ENCODE results near the gene TSKS.

TSKS gene

GRCh38 chr19:49701271-49701786 lies 61.8 kb downstream of the TSKS start:
- H3K9me3 ChIP-seq (ENCODE audit: control insufficient read depth, insufficient read depth, low read length): no peaks in the 10 kb centered on the region
- H3K36me3 ChIP-seq (ENCODE audit: control insufficient read depth, insufficient read depth, low read length): peaks cover 10% of the 10 kb centered on the region
- H3K9ac ChIP-seq (ENCODE audit: low read depth, low read length): no peak overlapping the region
- peak overlapping the region; percentile 13 for H3K4me3 ChIP-seq (ENCODE audit: low read depth, low read length)
- H3K27me3 ChIP-seq (ENCODE audit: control insufficient read depth, insufficient read depth, low read length): no peaks in the 10 kb centered on the region
- H3K4me1 ChIP-seq (ENCODE audit: control insufficient read depth, insufficient read depth, low read length): no peaks in the 10 kb centered on the region

GRCh38 chr19:49700563-49700962 lies 62.5 kb downstream of the TSKS start:
- Histone ChIP-seq H3K9ac (ENCODE audit: low read depth, low read length) (no peak overlapping the region), H3K9me3 (ENCODE audit: control insufficient read depth, insufficient read depth, low read length) (no peaks in the 10 kb centered on the region), H3K27me3 (ENCODE audit: control insufficient read depth, insufficient read depth, low read length) (no peaks in the 10 kb centered on the region), H3K4me1 (ENCODE audit: control insufficient read depth, insufficient read depth, low read length) (no peaks in the 10 kb centered on the region), H3K36me3 (ENCODE audit: control insufficient read depth, insufficient read depth, low read length) (peaks cover 4% of the 10 kb centered on the region), H3K4me3 (ENCODE audit: low read depth, low read length) (no peak overlapping the region)

GRCh38 chr19:49699364-49699763 lies 63.7 kb downstream of the TSKS start:
- Histone ChIP-seq H3K36me3 (ENCODE audit: control insufficient read depth, insufficient read depth, low read length) (peaks cover 3% of the 10 kb centered on the region), H3K4me3 (ENCODE audit: low read depth, low read length) (no peak overlapping the region), H3K4me1 (ENCODE audit: control insufficient read depth, insufficient read depth, low read length) (no peaks in the 10 kb centered on the region), H3K9me3 (ENCODE audit: control insufficient read depth, insufficient read depth, low read length) (no peaks in the 10 kb centered on the region), H3K9ac (ENCODE audit: low read depth, low read length) (no peak overlapping the region), H3K27me3 (ENCODE audit: control insufficient read depth, insufficient read depth, low read length) (no peaks in the 10 kb centered on the region)

GRCh38 chr19:49696865-49697264 lies 66.2 kb downstream of the TSKS start:
- Histone ChIP-seq H3K9ac (ENCODE audit: low read depth, low read length) (no peak overlapping the region), H3K9me3 (ENCODE audit: control insufficient read depth, insufficient read depth, low read length) (no peaks in the 10 kb centered on the region), H3K36me3 (ENCODE audit: control insufficient read depth, insufficient read depth, low read length) (peaks cover 9% of the 10 kb centered on the region), H3K4me3 (ENCODE audit: low read depth, low read length) (no peak overlapping the region), H3K27me3 (ENCODE audit: control insufficient read depth, insufficient read depth, low read length) (no peaks in the 10 kb centered on the region), H3K4me1 (ENCODE audit: control insufficient read depth, insufficient read depth, low read length) (no peaks in the 10 kb centered on the region)

GRCh38 chr19:49696115-49696514 lies 67.0 kb downstream of the TSKS start:
- Histone ChIP-seq H3K27me3 (ENCODE audit: control insufficient read depth, insufficient read depth, low read length) (no peaks in the 10 kb centered on the region), H3K4me3 (ENCODE audit: low read depth, low read length) (no peak overlapping the region), H3K9ac (ENCODE audit: low read depth, low read length) (no peak overlapping the region)

GRCh38 chr19:49692147-49692506 lies 71.0 kb downstream of the TSKS start:
- Histone ChIP-seq H3K4me1 (ENCODE audit: control insufficient read depth, insufficient read depth, low read length) (peaks cover 3% of the 10 kb centered on the region), H3K27me3 (ENCODE audit: control insufficient read depth, insufficient read depth, low read length) (no peaks in the 10 kb centered on the region), H3K36me3 (ENCODE audit: control insufficient read depth, insufficient read depth, low read length) (peaks cover 15% of the 10 kb centered on the region), H3K9ac (ENCODE audit: low read depth, low read length) (no peak overlapping the region), H3K9me3 (ENCODE audit: control insufficient read depth, insufficient read depth, low read length) (no peaks in the 10 kb centered on the region), H3K4me3 (ENCODE audit: low read depth, low read length) (peak overlapping the region; percentile 45)

More at GRCh38 chr19:49696115-49696514, 67.0 kb downstream of the TSKS start:
- Histone ChIP-seq H3K9me3 (ENCODE audit: control insufficient read depth, insufficient read depth, low read length) (no peaks in the 10 kb centered on the region), H3K4me1 (ENCODE audit: control insufficient read depth, insufficient read depth, low read length) (no peaks in the 10 kb centered on the region), H3K36me3 (ENCODE audit: control insufficient read depth, insufficient read depth, low read length) (peaks cover 9% of the 10 kb centered on the region)

- Histone ChIP-seq H3K9ac (ENCODE audit: low read depth, low read length) (no peak overlapping the region), H3K9me3 (ENCODE audit: control insufficient read depth, insufficient read depth, low read length) (no peaks in the 10 kb centered on the region), H3K4me3 (ENCODE audit: low read depth, low read length) (peak overlapping the region; percentile 65), H3K36me3 (ENCODE audit: control insufficient read depth, insufficient read depth, low read length) (peaks cover 18% of the 10 kb centered on the region), H3K4me1 (ENCODE audit: control insufficient read depth, insufficient read depth, low read length) (peaks cover 3% of the 10 kb centered on the region), H3K27me3 (ENCODE audit: control insufficient read depth, insufficient read depth, low read length) (no peaks in the 10 kb centered on the region)
These were observed 71.6 kb downstream of the TSKS start for GRCh38 chr19:49691243-49692146.

GRCh38 chr19:49690656-49691242 lies 72.4 kb downstream of the TSKS start, which contains the start of gene CPT1C:
CPT1C (plus strand) TSS chr19:49691116; CDS start chr19:49692253, 1,137 bp downstream.
- no peaks in the 10 kb centered on the region for H3K27me3 ChIP-seq (ENCODE audit: control insufficient read depth, insufficient read depth, low read length)
- H3K4me3 ChIP-seq (ENCODE audit: low read depth, low read length): peak within 1 kb of the TSS; percentile 65
- peak within 1 kb of the TSS; percentile 84 for H3K9ac ChIP-seq (ENCODE audit: low read depth, low read length)
- H3K9me3 ChIP-seq (ENCODE audit: control insufficient read depth, insufficient read depth, low read length): no peaks in the 10 kb centered on the region
- H3K36me3 ChIP-seq (ENCODE audit: control insufficient read depth, insufficient read depth, low read length): peaks cover 25% of the 10 kb centered on the region
- H3K4me1 ChIP-seq (ENCODE audit: control insufficient read depth, insufficient read depth, low read length): peaks cover 3% of the 10 kb centered on the region

- H3K4me1 ChIP-seq (ENCODE audit: control insufficient read depth, insufficient read depth, low read length): peaks cover 3% of the 10 kb centered on the region
- peak overlapping the region; percentile 84 for H3K9ac ChIP-seq (ENCODE audit: low read depth, low read length)
- H3K27me3 ChIP-seq (ENCODE audit: control insufficient read depth, insufficient read depth, low read length): no peaks in the 10 kb centered on the region
- H3K9me3 ChIP-seq (ENCODE audit: control insufficient read depth, insufficient read depth, low read length): no peaks in the 10 kb centered on the region
- peak overlapping the region; percentile 65 for H3K4me3 ChIP-seq (ENCODE audit: low read depth, low read length)
- peaks cover 31% of the 10 kb centered on the region for H3K36me3 ChIP-seq (ENCODE audit: control insufficient read depth, insufficient read depth, low read length)
These were observed 72.9 kb downstream of the TSKS start for GRCh38 chr19:49690079-49690655.

All from iPS-15b (cell line).